ENCODE data around the gene NPHP4.

The NPHP4 gene

GRCh38 chr1:5839881-5840550, 152.2 kb downstream of the NPHP4 start:
- no peak for DNase-seq

- no peak for DNase-seq
Observed at GRCh38 chr1:5839161-5839880, 152.9 kb downstream of the NPHP4 start.

GRCh38 chr1:5837976-5838653, 154.1 kb downstream of the NPHP4 start:
- no peak for DNase-seq

- DNase-seq = no peak
Observed at GRCh38 chr1:5836776-5837440, 155.3 kb downstream of the NPHP4 start.

GRCh38 chr1:5835179-5835562, 157.1 kb downstream of the NPHP4 start:
- no peak for DNase-seq

- no peak for DNase-seq
Observed at GRCh38 chr1:5834477-5835178, 157.6 kb downstream of the NPHP4 start.

GRCh38 chr1:5833911-5834310, 158.3 kb downstream of the NPHP4 start:
- no peak for DNase-seq

- no peak for DNase-seq
Observed at GRCh38 chr1:5832916-5833895, 159.0 kb downstream of the NPHP4 start.

GRCh38 chr1:5831600-5832335, 160.5 kb downstream of the NPHP4 start:
- no peak for DNase-seq

GRCh38 chr1:5830771-5831599, 161.2 kb downstream of the NPHP4 start:
- DNase-seq = no peak

GRCh38 chr1:5829414-5829813, 162.8 kb downstream of the NPHP4 start:
- no peak for DNase-seq

GRCh38 chr1:5828308-5828935, 163.8 kb downstream of the NPHP4 start:
- no peak for DNase-seq

- no peak for DNase-seq
Observed at GRCh38 chr1:5827516-5827915, 164.7 kb downstream of the NPHP4 start.

GRCh38 chr1:5826601-5827000, 165.6 kb downstream of the NPHP4 start:
- DNase-seq = no peak

GRCh38 chr1:5822726-5823125, 169.5 kb downstream of the NPHP4 start:
- DNase-seq = no peak

- DNase-seq = no peak
Observed at GRCh38 chr1:5822266-5822665, 170.0 kb downstream of the NPHP4 start.

GRCh38 chr1:5821540-5822176, 170.6 kb downstream of the NPHP4 start:
- DNase-seq = no peak

- no peak for DNase-seq
Observed at GRCh38 chr1:5820026-5820421, 172.2 kb downstream of the NPHP4 start.

Measured in NCI-H748 treated with DMSO at 0.1 percent for 48 hours (cell line).